HEK293 (cell line): ENCODE measurements around the gene HOXD9.

Experiments used
- CTCF ChIA-PET: fragments of 350-600 bp; formaldehyde crosslinking; extraction: SDS; loops from one replicate; lab custom pipeline; 2021; ENCODE audit warnings: antibody characterized with exemption; lab: Yijun Ruan, JAX
- POLR2A ChIA-PET: fragments of 300-600 bp; formaldehyde crosslinking; extraction: SDS; loops from one replicate; lab custom pipeline; 2020; ENCODE audit warnings: antibody characterized with exemption, inconsistent platforms; lab: Yijun Ruan, JAX
- H3K27ac ChIP-seq: fragments of 200-500 bp; sonication (Bioruptor generic); 2 replicates; pipeline ENCODE4 v1.5.1; 2014; ENCODE audit warnings: low read depth, low read length, control low read depth, inconsistent platforms; ENCODE audit errors: extremely low read depth
- H3K36me3 ChIP-seq, 2 experiments: fragments of 200-500 bp in 1 of 2; sonication (Bioruptor generic) in 1 of 2; 1 replicate in 1 of 2; 2 replicates in 1 of 2; pipeline ENCODE4 v1.5.1; 2014 to 2017; ENCODE audit warnings: inconsistent platforms in 2 of 2, low read length in 2 of 2; ENCODE audit not compliant: control insufficient read depth in 2 of 2, insufficient read depth in 1 of 2
- H3K4me1 ChIP-seq: fragments of 200-500 bp; sonication (Bioruptor generic); 2 replicates; pipeline ENCODE4 v1.5.1; 2014; ENCODE audit warnings: mild to moderate bottlenecking, low read length, inconsistent platforms; ENCODE audit not compliant: control insufficient read depth, insufficient read depth
- H3K4me3 ChIP-seq: 2 replicates; pipeline ENCODE4 v1.5.1; 2011; ENCODE audit warnings: low read depth, mild to moderate bottlenecking, control low read depth, low read length, moderate library complexity
- H3K9me3 ChIP-seq: fragments of 200-500 bp; sonication (Bioruptor generic); 2 replicates; pipeline ENCODE4 v1.5.1; 2014; ENCODE audit warnings: low read depth, low read length, inconsistent platforms; ENCODE audit not compliant: control insufficient read depth, insufficient read depth
- GLIS1 ChIP-seq: fragments of 450-650 bp; formaldehyde crosslinking; IDR thresholded peaks from 2 replicates; pipeline ENCODE4 v1.5.1; 2016; ENCODE audit warnings: missing biosample characterization, missing genetic modification characterization
- HOXA7 ChIP-seq: sonication (generic); formaldehyde crosslinking; IDR thresholded peaks from 2 replicates; pipeline ENCODE4 v1.8.1; 2022; ENCODE audit warnings: missing genetic modification reagents, borderline replicate concordance
- KLF8 ChIP-seq: fragments of 450-650 bp; formaldehyde crosslinking; IDR thresholded peaks from 2 replicates; pipeline ENCODE4 v1.5.1; 2016; ENCODE audit warnings: missing biosample characterization, missing genetic modification characterization
- MYNN ChIP-seq: fragments of 450-650 bp; formaldehyde crosslinking; IDR thresholded peaks from 2 replicates; pipeline ENCODE4 v1.5.1; 2016; ENCODE audit warnings: missing biosample characterization, missing genetic modification characterization, borderline replicate concordance
- ZBTB7A ChIP-seq: fragments of 450-650 bp; formaldehyde crosslinking; IDR thresholded peaks from 2 replicates; pipeline ENCODE4 v1.5.1; 2016; ENCODE audit warnings: low read depth, missing biosample characterization, missing genetic modification characterization
- ZNF184 ChIP-seq: fragments of 450-650 bp; IDR thresholded peaks from 2 replicates; pipeline ENCODE4 v1.5.1; 2018; ENCODE audit warnings: missing biosample characterization, mild to moderate bottlenecking, missing genetic modification characterization
- ZNF221 ChIP-seq: fragments of 450-650 bp; formaldehyde crosslinking; IDR thresholded peaks from 2 replicates; pipeline ENCODE4 v1.5.1; 2017; ENCODE audit warnings: missing biosample characterization, missing genetic modification characterization, borderline replicate concordance
- ZNF48 ChIP-seq: fragments of 450-650 bp; formaldehyde crosslinking; IDR thresholded peaks from 2 replicates; pipeline ENCODE4 v1.5.1; 2016; ENCODE audit warnings: missing biosample characterization, missing genetic modification characterization
- ZNF521 ChIP-seq: fragments of 450-650 bp; formaldehyde crosslinking; IDR thresholded peaks from 2 replicates; pipeline ENCODE4 v1.5.1; 2017; ENCODE audit warnings: missing biosample characterization, mild to moderate bottlenecking, missing genetic modification characterization
- ZNF701 ChIP-seq: fragments of 450-650 bp; formaldehyde crosslinking; IDR thresholded peaks from 2 replicates; pipeline ENCODE4 v1.5.1; 2016; ENCODE audit warnings: missing biosample characterization, missing genetic modification characterization
- ZNF76 ChIP-seq: fragments of 450-650 bp; formaldehyde crosslinking; IDR thresholded peaks from 2 replicates; pipeline ENCODE4; 2016; ENCODE audit warnings: low read depth, missing biosample characterization, missing genetic modification characterization, borderline replicate concordance
- ZSCAN4 ChIP-seq: fragments of 450-650 bp; formaldehyde crosslinking; IDR thresholded peaks from 2 replicates; pipeline ENCODE4 v1.5.1; 2017; ENCODE audit warnings: missing biosample characterization, missing genetic modification characterization
- TF ChIP-seq, protein P1 (sequence below): fragments of 450-650 bp; formaldehyde crosslinking; IDR thresholded peaks from 2 replicates; pipeline ENCODE4 v1.5.1; 2016; ENCODE audit warnings: missing biosample characterization, missing genetic modification characterization, borderline replicate concordance
- TF ChIP-seq, protein P2 (sequence below): fragments of 450-650 bp; formaldehyde crosslinking; IDR thresholded peaks from 2 replicates; pipeline ENCODE4 v1.5.1; 2017; ENCODE audit warnings: missing biosample characterization, missing genetic modification characterization
- TF ChIP-seq, protein P3 (sequence below): fragments of 450-650 bp; formaldehyde crosslinking; IDR thresholded peaks from 2 replicates; pipeline ENCODE4 v1.5.1; 2016; ENCODE audit warnings: missing biosample characterization, missing genetic modification characterization
- TF ChIP-seq, protein P4 (sequence below): fragments of 450-650 bp; formaldehyde crosslinking; IDR thresholded peaks from 2 replicates; pipeline ENCODE4 v1.5.1; 2016; ENCODE audit warnings: missing biosample characterization, missing genetic modification characterization
- TF ChIP-seq, protein P5 (sequence below): fragments of 450-650 bp; formaldehyde crosslinking; IDR thresholded peaks from 2 replicates; pipeline ENCODE4 v1.5.1; 2016; ENCODE audit warnings: missing biosample characterization, missing genetic modification characterization

The HOXD9 gene

DNA sequence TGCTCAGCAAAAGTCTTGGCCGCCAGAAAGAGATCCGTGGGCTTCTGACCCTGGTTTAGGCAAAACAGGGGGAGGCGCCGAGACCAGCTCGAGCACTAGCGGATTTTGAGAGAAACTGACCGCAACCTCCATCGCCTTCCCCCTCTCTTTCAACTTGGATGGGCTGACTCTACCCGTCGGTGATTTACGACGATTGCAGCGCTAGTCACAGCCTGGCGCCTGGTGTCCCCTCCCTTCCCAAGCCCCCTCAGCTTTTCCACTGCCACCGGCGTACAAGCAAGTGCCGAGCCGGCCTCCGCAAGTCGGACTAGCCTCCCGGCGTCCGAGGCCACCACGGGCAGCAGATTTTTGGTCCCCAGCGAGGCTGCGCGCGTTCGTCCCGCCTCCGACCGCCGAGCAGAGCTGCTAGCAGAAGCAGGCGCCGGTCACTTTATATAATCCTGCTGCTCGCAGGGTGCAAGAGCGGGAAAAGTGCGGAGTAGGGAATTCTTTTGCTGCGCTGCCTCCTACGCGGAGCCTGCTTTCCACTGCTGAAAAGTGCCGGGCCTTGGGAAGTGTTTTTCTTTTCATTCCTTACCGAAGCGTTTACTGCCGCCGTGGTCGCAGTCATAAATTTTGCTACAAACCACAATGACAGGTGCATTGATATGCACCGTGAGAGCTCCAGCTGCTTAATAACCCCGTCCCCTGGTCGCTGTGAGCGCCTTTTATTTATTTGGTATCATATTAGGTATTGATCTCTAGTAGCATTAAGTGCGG, 42.3 kb downstream of the HOXD9 start:
- no peaks in the 10 kb centered on the region for H3K9me3 ChIP-seq
- H3K4me3 ChIP-seq, result no peak overlapping the region
- no peaks in the 10 kb centered on the region for H3K4me1 ChIP-seq
- peaks cover 0 to 16% of the 10 kb centered on the region in 2 experiments for H3K36me3 ChIP-seq
- CTCF ChIA-PET, result no interaction called here
- POLR2A ChIA-PET, result no interaction called here
- TF ChIP-seq KLF8 (tag by site-specific recombination) (no peak), ZNF48 (tag by site-specific recombination) (no peak)
- TF ChIP-seq, protein P1, sequence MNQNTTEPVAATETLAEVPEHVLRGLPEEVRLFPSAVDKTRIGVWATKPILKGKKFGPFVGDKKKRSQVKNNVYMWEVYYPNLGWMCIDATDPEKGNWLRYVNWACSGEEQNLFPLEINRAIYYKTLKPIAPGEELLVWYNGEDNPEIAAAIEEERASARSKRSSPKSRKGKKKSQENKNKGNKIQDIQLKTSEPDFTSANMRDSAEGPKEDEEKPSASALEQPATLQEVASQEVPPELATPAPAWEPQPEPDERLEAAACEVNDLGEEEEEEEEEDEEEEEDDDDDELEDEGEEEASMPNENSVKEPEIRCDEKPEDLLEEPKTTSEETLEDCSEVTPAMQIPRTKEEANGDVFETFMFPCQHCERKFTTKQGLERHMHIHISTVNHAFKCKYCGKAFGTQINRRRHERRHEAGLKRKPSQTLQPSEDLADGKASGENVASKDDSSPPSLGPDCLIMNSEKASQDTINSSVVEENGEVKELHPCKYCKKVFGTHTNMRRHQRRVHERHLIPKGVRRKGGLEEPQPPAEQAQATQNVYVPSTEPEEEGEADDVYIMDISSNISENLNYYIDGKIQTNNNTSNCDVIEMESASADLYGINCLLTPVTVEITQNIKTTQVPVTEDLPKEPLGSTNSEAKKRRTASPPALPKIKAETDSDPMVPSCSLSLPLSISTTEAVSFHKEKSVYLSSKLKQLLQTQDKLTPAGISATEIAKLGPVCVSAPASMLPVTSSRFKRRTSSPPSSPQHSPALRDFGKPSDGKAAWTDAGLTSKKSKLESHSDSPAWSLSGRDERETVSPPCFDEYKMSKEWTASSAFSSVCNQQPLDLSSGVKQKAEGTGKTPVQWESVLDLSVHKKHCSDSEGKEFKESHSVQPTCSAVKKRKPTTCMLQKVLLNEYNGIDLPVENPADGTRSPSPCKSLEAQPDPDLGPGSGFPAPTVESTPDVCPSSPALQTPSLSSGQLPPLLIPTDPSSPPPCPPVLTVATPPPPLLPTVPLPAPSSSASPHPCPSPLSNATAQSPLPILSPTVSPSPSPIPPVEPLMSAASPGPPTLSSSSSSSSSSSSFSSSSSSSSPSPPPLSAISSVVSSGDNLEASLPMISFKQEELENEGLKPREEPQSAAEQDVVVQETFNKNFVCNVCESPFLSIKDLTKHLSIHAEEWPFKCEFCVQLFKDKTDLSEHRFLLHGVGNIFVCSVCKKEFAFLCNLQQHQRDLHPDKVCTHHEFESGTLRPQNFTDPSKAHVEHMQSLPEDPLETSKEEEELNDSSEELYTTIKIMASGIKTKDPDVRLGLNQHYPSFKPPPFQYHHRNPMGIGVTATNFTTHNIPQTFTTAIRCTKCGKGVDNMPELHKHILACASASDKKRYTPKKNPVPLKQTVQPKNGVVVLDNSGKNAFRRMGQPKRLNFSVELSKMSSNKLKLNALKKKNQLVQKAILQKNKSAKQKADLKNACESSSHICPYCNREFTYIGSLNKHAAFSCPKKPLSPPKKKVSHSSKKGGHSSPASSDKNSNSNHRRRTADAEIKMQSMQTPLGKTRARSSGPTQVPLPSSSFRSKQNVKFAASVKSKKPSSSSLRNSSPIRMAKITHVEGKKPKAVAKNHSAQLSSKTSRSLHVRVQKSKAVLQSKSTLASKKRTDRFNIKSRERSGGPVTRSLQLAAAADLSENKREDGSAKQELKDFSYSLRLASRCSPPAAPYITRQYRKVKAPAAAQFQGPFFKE, result no peak
- H3K27ac ChIP-seq, result no peak overlapping the region

- ChIA-PET POLR2A (no interaction called here), CTCF (interaction anchor here (0.8 kb wide), 1 partner anchor 289 kb away, joined by 4 read pairs; no protein-coding TSS in a partner anchor)
- H3K27ac ChIP-seq, result no peak overlapping the region
- H3K9me3 ChIP-seq, result no peaks in the 10 kb centered on the region
- peaks cover 0 to 13% of the 10 kb centered on the region in 2 experiments for H3K36me3 ChIP-seq
- no peak overlapping the region for H3K4me3 ChIP-seq
- TF ChIP-seq ZNF76 (tag by site-specific recombination), result no peak
- TF ChIP-seq, protein P2, sequence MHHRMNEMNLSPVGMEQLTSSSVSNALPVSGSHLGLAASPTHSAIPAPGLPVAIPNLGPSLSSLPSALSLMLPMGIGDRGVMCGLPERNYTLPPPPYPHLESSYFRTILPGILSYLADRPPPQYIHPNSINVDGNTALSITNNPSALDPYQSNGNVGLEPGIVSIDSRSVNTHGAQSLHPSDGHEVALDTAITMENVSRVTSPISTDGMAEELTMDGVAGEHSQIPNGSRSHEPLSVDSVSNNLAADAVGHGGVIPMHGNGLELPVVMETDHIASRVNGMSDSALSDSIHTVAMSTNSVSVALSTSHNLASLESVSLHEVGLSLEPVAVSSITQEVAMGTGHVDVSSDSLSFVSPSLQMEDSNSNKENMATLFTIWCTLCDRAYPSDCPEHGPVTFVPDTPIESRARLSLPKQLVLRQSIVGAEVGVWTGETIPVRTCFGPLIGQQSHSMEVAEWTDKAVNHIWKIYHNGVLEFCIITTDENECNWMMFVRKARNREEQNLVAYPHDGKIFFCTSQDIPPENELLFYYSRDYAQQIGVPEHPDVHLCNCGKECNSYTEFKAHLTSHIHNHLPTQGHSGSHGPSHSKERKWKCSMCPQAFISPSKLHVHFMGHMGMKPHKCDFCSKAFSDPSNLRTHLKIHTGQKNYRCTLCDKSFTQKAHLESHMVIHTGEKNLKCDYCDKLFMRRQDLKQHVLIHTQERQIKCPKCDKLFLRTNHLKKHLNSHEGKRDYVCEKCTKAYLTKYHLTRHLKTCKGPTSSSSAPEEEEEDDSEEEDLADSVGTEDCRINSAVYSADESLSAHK (tag by site-specific recombination), result no peak
- no peak for TF ChIP-seq ZSCAN4
- TF ChIP-seq ZNF521 (tag by site-specific recombination), result no peak
- TF ChIP-seq ZNF184 (tag by site-specific recombination), result no peak
- H3K4me1 ChIP-seq, result no peaks in the 10 kb centered on the region
These were observed 43.0 kb downstream of the HOXD9 start for GRCh38 chr2:176165370-176166050.

DNA sequence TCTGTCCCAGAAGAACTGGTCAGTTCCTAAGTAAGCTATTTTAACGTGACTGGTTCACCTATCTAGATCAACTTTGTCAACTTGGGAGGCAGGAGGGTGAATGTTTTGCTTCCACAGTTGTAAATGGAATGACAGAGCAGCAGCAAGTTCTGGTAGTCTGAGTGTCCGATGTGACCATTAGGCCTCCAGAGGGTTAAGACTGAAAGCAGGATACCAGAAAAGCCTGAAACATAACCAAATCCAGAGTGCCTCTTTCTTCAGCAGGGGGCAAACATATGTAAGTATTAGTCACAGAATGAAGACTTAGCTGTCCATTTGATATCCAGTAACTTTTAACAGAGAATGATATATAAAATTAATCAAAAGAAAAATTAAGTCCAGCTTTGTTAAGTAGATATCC, 43.8 kb downstream of the HOXD9 start:
- no peaks in the 10 kb centered on the region for H3K4me1 ChIP-seq
- H3K9me3 ChIP-seq, result no peaks in the 10 kb centered on the region
- H3K36me3 ChIP-seq, result peaks cover 0 to 13% of the 10 kb centered on the region in 2 experiments
- no peak overlapping the region for H3K4me3 ChIP-seq
- CTCF ChIA-PET, result interaction anchor here (0.8 kb wide), 1 partner anchor 289 kb away, joined by 4 read pairs; no protein-coding TSS in a partner anchor
- POLR2A ChIA-PET, result no interaction called here
- H3K27ac ChIP-seq, result no peak overlapping the region
- TF ChIP-seq, protein P3, sequence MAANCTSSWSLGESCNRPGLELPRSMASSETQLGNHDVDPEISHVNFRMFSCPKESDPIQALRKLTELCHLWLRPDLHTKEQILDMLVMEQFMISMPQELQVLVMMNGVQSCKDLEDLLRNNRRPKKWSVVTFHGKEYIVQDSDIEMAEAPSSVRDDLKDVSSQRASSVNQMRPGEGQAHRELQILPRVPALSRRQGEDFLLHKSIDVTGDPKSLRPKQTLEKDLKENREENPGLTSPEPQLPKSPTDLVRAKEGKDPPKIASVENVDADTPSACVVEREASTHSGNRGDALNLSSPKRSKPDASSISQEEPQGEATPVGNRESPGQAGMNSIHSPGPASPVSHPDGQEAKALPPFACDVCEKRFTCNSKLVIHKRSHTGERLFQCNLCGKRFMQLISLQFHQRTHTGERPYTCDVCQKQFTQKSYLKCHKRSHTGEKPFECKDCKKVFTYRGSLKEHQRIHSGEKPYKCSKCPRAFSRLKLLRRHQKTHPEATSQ, result no peak
- TF ChIP-seq HOXA7 (CRISPR knock-in tag) (no peak), GLIS1 (no peak), MYNN (tag by site-specific recombination) (no peak), ZNF701 (tag by site-specific recombination) (no peak), ZBTB7A (tag by site-specific recombination) (no peak), ZNF221 (no peak)
- TF ChIP-seq, protein P4, sequence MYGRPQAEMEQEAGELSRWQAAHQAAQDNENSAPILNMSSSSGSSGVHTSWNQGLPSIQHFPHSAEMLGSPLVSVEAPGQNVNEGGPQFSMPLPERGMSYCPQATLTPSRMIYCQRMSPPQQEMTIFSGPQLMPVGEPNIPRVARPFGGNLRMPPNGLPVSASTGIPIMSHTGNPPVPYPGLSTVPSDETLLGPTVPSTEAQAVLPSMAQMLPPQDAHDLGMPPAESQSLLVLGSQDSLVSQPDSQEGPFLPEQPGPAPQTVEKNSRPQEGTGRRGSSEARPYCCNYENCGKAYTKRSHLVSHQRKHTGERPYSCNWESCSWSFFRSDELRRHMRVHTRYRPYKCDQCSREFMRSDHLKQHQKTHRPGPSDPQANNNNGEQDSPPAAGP (tag by site-specific recombination), result no peak
- TF ChIP-seq, protein P5, sequence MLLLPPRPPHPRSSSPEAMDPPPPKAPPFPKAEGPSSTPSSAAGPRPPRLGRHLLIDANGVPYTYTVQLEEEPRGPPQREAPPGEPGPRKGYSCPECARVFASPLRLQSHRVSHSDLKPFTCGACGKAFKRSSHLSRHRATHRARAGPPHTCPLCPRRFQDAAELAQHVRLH (tag by site-specific recombination), result no peak
